ENCODE data around the gene PRKN. TPM values are rescaled to one million over a fixed set of nuclear protein-coding genes. Genes with fewer than 3 reads are reported as not detected.

The PRKN gene
- total RNA-seq, 2 experiments from 2014 or later: 0.82 to 1.00 TPM

- peaks cover 2% of the 10 kb centered on the region for H3K9me3 Mint-ChIP-seq
- H3K4me3 Mint-ChIP-seq: no peak overlapping the region
- no peaks in the 10 kb centered on the region for H3K27me3 Mint-ChIP-seq
- no peak overlapping the region for H3K27ac Mint-ChIP-seq
- H3K36me3 Mint-ChIP-seq: no peaks in the 10 kb centered on the region
- DNase-seq: no peak
- intact Hi-C loops (cut with micrococcal nuclease): no loop called here
- no peaks in the 10 kb centered on the region for H3K4me1 Mint-ChIP-seq (ENCODE audit: low read depth)
- POLR2A ChIA-PET: no interaction called here
- CTCF ChIA-PET: no interaction called here
These were observed 245.6 kb downstream of the PRKN start for GRCh38 chr6:162481938-162482337.

GRCh38 chr6:162481320-162481719 is 246.2 kb downstream of the PRKN start:
- H3K27me3 Mint-ChIP-seq: no peaks in the 10 kb centered on the region
- H3K36me3 Mint-ChIP-seq: no peaks in the 10 kb centered on the region
- no peak for DNase-seq
- CTCF ChIA-PET: no interaction called here
- H3K9me3 Mint-ChIP-seq: peaks cover 2% of the 10 kb centered on the region
- H3K4me3 Mint-ChIP-seq: no peak overlapping the region
- no peaks in the 10 kb centered on the region for H3K4me1 Mint-ChIP-seq (ENCODE audit: low read depth)
- H3K27ac Mint-ChIP-seq: no peak overlapping the region
- intact Hi-C loops (cut with micrococcal nuclease): no loop called here
- POLR2A ChIA-PET: no interaction called here

- H3K27me3 Mint-ChIP-seq: no peaks in the 10 kb centered on the region
- H3K36me3 Mint-ChIP-seq: no peaks in the 10 kb centered on the region
- no peak overlapping the region for H3K27ac Mint-ChIP-seq
- intact Hi-C loops (cut with micrococcal nuclease): no loop called here
- ChIA-PET POLR2A (no interaction called here), CTCF (no interaction called here)
- H3K4me1 Mint-ChIP-seq (ENCODE audit: low read depth): no peaks in the 10 kb centered on the region
- no peak overlapping the region for H3K4me3 Mint-ChIP-seq
- peaks cover 8% of the 10 kb centered on the region for H3K9me3 Mint-ChIP-seq
- DNase-seq: no peak
These were observed 249.3 kb downstream of the PRKN start for GRCh38 chr6:162478192-162478671.

GRCh38 chr6:162474722-162475121 is 252.8 kb downstream of the PRKN start:
- no peaks in the 10 kb centered on the region for H3K36me3 Mint-ChIP-seq
- H3K4me3 Mint-ChIP-seq: no peak overlapping the region
- DNase-seq: no peak
- H3K27me3 Mint-ChIP-seq: no peaks in the 10 kb centered on the region
- peaks cover 6% of the 10 kb centered on the region for H3K9me3 Mint-ChIP-seq
- no peak overlapping the region for H3K27ac Mint-ChIP-seq
- intact Hi-C loops (cut with micrococcal nuclease): no loop called here
- no peaks in the 10 kb centered on the region for H3K4me1 Mint-ChIP-seq (ENCODE audit: low read depth)
- POLR2A ChIA-PET: no interaction called here
- CTCF ChIA-PET: no interaction called here

- DNase-seq: no peak
- POLR2A ChIA-PET: no interaction called here
- intact Hi-C loops (cut with micrococcal nuclease): no loop called here
- Mint-ChIP-seq H3K4me1 (ENCODE audit: low read depth) (no peaks in the 10 kb centered on the region), H3K9me3 (peaks cover 6% of the 10 kb centered on the region), H3K27ac (no peak overlapping the region), H3K36me3 (no peaks in the 10 kb centered on the region), H3K4me3 (no peak overlapping the region), H3K27me3 (no peaks in the 10 kb centered on the region)
- CTCF ChIA-PET: interaction anchor here (0.5 kb wide), 1 partner anchor 11 kb away, joined by 3 read pairs; no protein-coding TSS in a partner anchor
These were observed 255.7 kb downstream of the PRKN start for GRCh38 chr6:162471842-162472241.

- H3K4me3 Mint-ChIP-seq: no peak overlapping the region
- H3K27me3 Mint-ChIP-seq: no peaks in the 10 kb centered on the region
- no peak for DNase-seq
- H3K36me3 Mint-ChIP-seq: no peaks in the 10 kb centered on the region
- no peak overlapping the region for H3K27ac Mint-ChIP-seq
- ChIA-PET CTCF (no interaction called here), POLR2A (no interaction called here)
- no peaks in the 10 kb centered on the region for H3K9me3 Mint-ChIP-seq
- no peaks in the 10 kb centered on the region for H3K4me1 Mint-ChIP-seq (ENCODE audit: low read depth)
- intact Hi-C loops (cut with micrococcal nuclease): no loop called here
These were observed 259.2 kb downstream of the PRKN start for GRCh38 chr6:162468326-162468725.

- Mint-ChIP-seq H3K4me1 (ENCODE audit: low read depth) (no peaks in the 10 kb centered on the region), H3K4me3 (no peak overlapping the region), H3K36me3 (no peaks in the 10 kb centered on the region), H3K27me3 (no peaks in the 10 kb centered on the region), H3K27ac (no peak overlapping the region), H3K9me3 (no peaks in the 10 kb centered on the region)
- ChIA-PET CTCF (no interaction called here), POLR2A (no interaction called here)
- intact Hi-C loops (cut with micrococcal nuclease): no loop called here
- DNase-seq: no peak
These were observed 259.9 kb downstream of the PRKN start for GRCh38 chr6:162467679-162468078.

GRCh38 chr6:162463576-162463975 is 264.0 kb downstream of the PRKN start:
- Mint-ChIP-seq H3K9me3 (peaks cover 8% of the 10 kb centered on the region), H3K36me3 (no peaks in the 10 kb centered on the region), H3K4me1 (ENCODE audit: low read depth) (no peaks in the 10 kb centered on the region), H3K4me3 (no peak overlapping the region), H3K27ac (no peak overlapping the region), H3K27me3 (no peaks in the 10 kb centered on the region)
- POLR2A ChIA-PET: no interaction called here
- CTCF ChIA-PET: interaction anchor here (0.9 kb wide), 1 partner anchor 14 kb away, joined by 4 read pairs; no protein-coding TSS in a partner anchor
- intact Hi-C loops (cut with micrococcal nuclease): no loop called here
- DNase-seq: no peak

- Mint-ChIP-seq H3K36me3 (no peaks in the 10 kb centered on the region), H3K9me3 (peaks cover 13% of the 10 kb centered on the region), H3K27me3 (no peaks in the 10 kb centered on the region), H3K4me3 (no peak overlapping the region), H3K4me1 (ENCODE audit: low read depth) (no peaks in the 10 kb centered on the region), H3K27ac (no peak overlapping the region)
- intact Hi-C loops (cut with micrococcal nuclease): no loop called here
- POLR2A ChIA-PET: no interaction called here
- no peak for DNase-seq
- CTCF ChIA-PET: no interaction called here
These were observed 267.6 kb downstream of the PRKN start for GRCh38 chr6:162459985-162460384.

- H3K9me3 Mint-ChIP-seq: no peaks in the 10 kb centered on the region
- ChIA-PET POLR2A (no interaction called here), CTCF (no interaction called here)
- intact Hi-C loops (cut with micrococcal nuclease): no loop called here
- H3K36me3 Mint-ChIP-seq: no peaks in the 10 kb centered on the region
- no peaks in the 10 kb centered on the region for H3K4me1 Mint-ChIP-seq (ENCODE audit: low read depth)
- H3K27ac Mint-ChIP-seq: no peak overlapping the region
- no peak overlapping the region for H3K4me3 Mint-ChIP-seq
- DNase-seq: no peak
- no peaks in the 10 kb centered on the region for H3K27me3 Mint-ChIP-seq
These were observed 277.2 kb downstream of the PRKN start for GRCh38 chr6:162450358-162450757.

- POLR2A ChIA-PET: no interaction called here
- no peaks in the 10 kb centered on the region for H3K4me1 Mint-ChIP-seq (ENCODE audit: low read depth)
- CTCF ChIA-PET: no interaction called here
- no peaks in the 10 kb centered on the region for H3K27me3 Mint-ChIP-seq
- no peak for DNase-seq
- intact Hi-C loops (cut with micrococcal nuclease): no loop called here
- H3K4me3 Mint-ChIP-seq: no peak overlapping the region
- no peaks in the 10 kb centered on the region for H3K9me3 Mint-ChIP-seq
- H3K27ac Mint-ChIP-seq: no peak overlapping the region
- H3K36me3 Mint-ChIP-seq: peaks cover 2% of the 10 kb centered on the region
These were observed 279.3 kb downstream of the PRKN start for GRCh38 chr6:162448294-162448693.

GRCh38 chr6:162443101-162443500 is 284.5 kb downstream of the PRKN start:
- Mint-ChIP-seq H3K9me3 (peaks cover 14% of the 10 kb centered on the region), H3K27me3 (no peaks in the 10 kb centered on the region), H3K27ac (no peak overlapping the region), H3K4me3 (no peak overlapping the region), H3K4me1 (ENCODE audit: low read depth) (no peaks in the 10 kb centered on the region), H3K36me3 (peaks cover 10% of the 10 kb centered on the region)
- CTCF ChIA-PET: no interaction called here
- DNase-seq: no peak
- intact Hi-C loops (cut with micrococcal nuclease): no loop called here
- POLR2A ChIA-PET: no interaction called here

- Mint-ChIP-seq H3K27ac (no peak overlapping the region), H3K36me3 (peaks cover 10% of the 10 kb centered on the region), H3K4me3 (no peak overlapping the region), H3K27me3 (no peaks in the 10 kb centered on the region), H3K4me1 (ENCODE audit: low read depth) (no peaks in the 10 kb centered on the region), H3K9me3 (peaks cover 18% of the 10 kb centered on the region)
- ChIA-PET CTCF (no interaction called here), POLR2A (no interaction called here)
- DNase-seq: no peak
- intact Hi-C loops (cut with micrococcal nuclease): no loop called here
These were observed 284.9 kb downstream of the PRKN start for GRCh38 chr6:162442687-162443086.

- Mint-ChIP-seq H3K27ac (no peak overlapping the region), H3K27me3 (no peaks in the 10 kb centered on the region), H3K4me3 (no peak overlapping the region), H3K4me1 (ENCODE audit: low read depth) (no peaks in the 10 kb centered on the region), H3K9me3 (peaks cover 19% of the 10 kb centered on the region), H3K36me3 (peaks cover 10% of the 10 kb centered on the region)
- intact Hi-C loops (cut with micrococcal nuclease): no loop called here
- DNase-seq: no peak
- POLR2A ChIA-PET: no interaction called here
- CTCF ChIA-PET: no interaction called here
These were observed 285.6 kb downstream of the PRKN start for GRCh38 chr6:162441991-162442390.

Measured in activated CD4-positive, alpha-beta memory T cell treated with anti-CD3 and anti-CD28 coated beads for 36 hours (primary cell).